Endothelial cell of umbilical vein (primary cell): ENCODE data around the gene CBLN4. TPM values are rescaled to one million over a fixed set of nuclear protein-coding genes. Genes with fewer than 3 reads are reported as not detected.

ENCODE experiments used
- BruUV-seq: library from RNA; stranded (reverse); fragments of 400-500 nt; replicated peaks from 2 replicates; lab custom pipeline; 2021; lab: Mats Ljungman, UMichigan
- CTCF ChIA-PET: fragments of 300-600, 350-600 bp; sonication (Branson Sonifier 250); formaldehyde crosslinking; loops from one replicate; lab custom pipeline; 2021; ENCODE audit warnings: antibody characterized with exemption, inconsistent platforms; lab: Charles Lee
- POLR2A ChIA-PET: fragments of 300-600, 350-600 bp; sonication (Branson Sonifier 250); formaldehyde crosslinking; loops from one replicate; lab custom pipeline; 2021; ENCODE audit warnings: antibody characterized with exemption, inconsistent platforms; lab: Charles Lee
- DNase-seq: peaks from one replicate; pipeline ENCODE4 v3.0.0-alpha.2; 2011; ENCODE audit warnings: low read depth, low spot score
- FAIRE-seq: peaks from 2 replicates; lab custom pipeline; 2011; peaks lifted over from hg19 to GRCh38; lab: Jason Lieb, UNC
- H2AFZ ChIP-seq: 2 replicates; pipeline ENCODE4 v1.6.0; 2012; ENCODE audit warnings: low read depth, low read length, control low read depth, inconsistent platforms
- H3K27ac ChIP-seq: 2 replicates; pipeline ENCODE4 v1.5.1; 2011; ENCODE audit warnings: low read depth, mild to moderate bottlenecking, control low read depth, low read length, moderate library complexity; ENCODE audit not compliant: insufficient read depth
- H3K27me3 ChIP-seq, 2 experiments: 2 replicates each; pipeline versions ENCODE4 v1.6.0 to v1.6.1; 2011; ENCODE audit warnings: low read length in 2 of 2, mixed read lengths in 1 of 2; ENCODE audit not compliant: control insufficient read depth in 2 of 2, insufficient read depth in 2 of 2
- H3K36me3 ChIP-seq, 2 experiments: 2 replicates in 1 of 2; 3 replicates in 1 of 2; pipeline ENCODE4 v1.5.1; 2011; ENCODE audit warnings: low read length in 2 of 2, mild to moderate bottlenecking in 1 of 2, moderate library complexity in 1 of 2; ENCODE audit not compliant: control insufficient read depth in 2 of 2, insufficient read depth in 2 of 2; ENCODE audit errors: extremely low read depth in 1 of 2
- H3K4me1 ChIP-seq: 3 replicates; pipeline ENCODE4 v1.5.1; 2011; ENCODE audit warnings: mild to moderate bottlenecking, low read length; ENCODE audit not compliant: control insufficient read depth, insufficient read depth; ENCODE audit errors: extremely low read depth
- H3K4me2 ChIP-seq: 2 replicates; pipeline ENCODE4 v1.6.1; 2011; ENCODE audit warnings: low read length, control low read depth, mixed read lengths; ENCODE audit not compliant: insufficient read depth
- H3K4me3 ChIP-seq, 3 experiments: fragments of 200-600 bp in 1 of 3; sonication (generic), shearing (Covaris generic) in 1 of 3; replicated peaks in 1 of 3; 2 replicates each; pipeline ENCODE4 v1.5.1; 2011 to 2016; ENCODE audit warnings: control low read depth in 3 of 3, low read length in 3 of 3, mild to moderate bottlenecking in 2 of 3, inconsistent platforms in 1 of 3, low read depth in 1 of 3, moderate library complexity in 1 of 3; ENCODE audit not compliant: insufficient read depth in 1 of 3
- H3K79me2 ChIP-seq: 2 replicates; pipeline ENCODE4 v1.6.0; 2012; ENCODE audit warnings: low read length, inconsistent platforms; ENCODE audit not compliant: control insufficient read depth, insufficient read depth
- H3K9ac ChIP-seq: replicated peaks from 2 replicates; pipeline ENCODE3; 2011; ENCODE audit warnings: low read length, control low read depth; ENCODE audit not compliant: insufficient read depth; ENCODE audit errors: extremely low read depth
- H3K9me1 ChIP-seq: replicated peaks from 3 replicates; pipeline ENCODE4 v1.6.0; 2011; ENCODE audit warnings: mild to moderate bottlenecking, low read length; ENCODE audit not compliant: control insufficient read depth, insufficient read depth; ENCODE audit errors: extremely low read depth
- H3K9me3 ChIP-seq: replicated peaks from 2 replicates; pipeline ENCODE4 v1.5.1; 2012; ENCODE audit warnings: low read length, inconsistent platforms; ENCODE audit not compliant: control insufficient read depth, insufficient read depth
- H4K20me1 ChIP-seq: replicated peaks from 2 replicates; pipeline ENCODE3; 2011; ENCODE audit warnings: mild to moderate bottlenecking, low read length; ENCODE audit not compliant: control insufficient read depth, insufficient read depth; ENCODE audit errors: extremely low read depth
- EZH2 ChIP-seq: IDR thresholded peaks from 2 replicates; pipeline ENCODE4 v1.6.1; 2012; ENCODE audit warnings: borderline replicate concordance, low read depth, mild to moderate bottlenecking, moderate library complexity, low read length, inconsistent platforms; ENCODE audit not compliant: severe bottlenecking
- FOS ChIP-seq: IDR thresholded peaks from 2 replicates; pipeline ENCODE4 v1.6.1; 2011; ENCODE audit warnings: mild to moderate bottlenecking, low read length, moderate library complexity, borderline replicate concordance; ENCODE audit not compliant: insufficient read depth
- GATA2 ChIP-seq: IDR thresholded peaks from 2 replicates; pipeline ENCODE4 v1.7.0; 2011; ENCODE audit warnings: low read depth, mild to moderate bottlenecking, moderate library complexity, mixed read lengths, low read length; ENCODE audit not compliant: insufficient read length, insufficient read depth
- JUN ChIP-seq: IDR thresholded peaks from 2 replicates; pipeline ENCODE4 v1.6.1; 2011; ENCODE audit warnings: borderline replicate concordance, low read depth; ENCODE audit not compliant: insufficient read length, insufficient read depth
- MAX ChIP-seq: IDR thresholded peaks from 2 replicates; pipeline ENCODE4 v1.6.1; 2011; ENCODE audit not compliant: insufficient read depth, insufficient read length
- MYC ChIP-seq: IDR thresholded peaks from one replicate; pipeline ENCODE4 v1.6.1; 2011; ENCODE audit warnings: mild to moderate bottlenecking, low read depth, low read length
- POLR2A ChIP-seq: IDR thresholded peaks from 2 replicates; pipeline ENCODE4 v1.6.1; 2012; ENCODE audit warnings: low read depth, mild to moderate bottlenecking, control low read depth, low read length
- POLR2AphosphoS5 ChIP-seq: IDR thresholded peaks from 2 replicates; pipeline ENCODE4 v1.6.1; 2012; ENCODE audit warnings: low read depth, mild to moderate bottlenecking, control low read depth, low read length, moderate library complexity; ENCODE audit not compliant: insufficient read depth
- dilution Hi-C: fragments of 300-500 bp; cut with MboI; formaldehyde crosslinking; loops from one replicate; pipeline ENCODE4 v1.15.0; 2019; ENCODE audit warnings: low sequenced_read_pairs; ENCODE audit not compliant: extremely low pct_ligation_motif_present
- intact Hi-C: fragments of 100-400 bp; cut with micrococcal nuclease; formaldehyde crosslinking; loops from one replicate; pipeline ENCODE4 v1.10.0; 2022
- polyA plus RNA-seq, 4 experiments: library from polyadenylated mRNA; depleted of rRNA in 3 of 4; stranded (reverse) in 3 of 4; unstranded in 1 of 4; fragments of >200 nt; gene quantifications; 2 replicates each; pipeline versions ENCODE4 v1.2.1 to v1.2.3, GENCODE V29; 2011 to 2012; ENCODE audit warnings: missing spikeins in 1 of 4
- total RNA-seq: library from RNA; stranded (reverse); gene quantifications from 2 replicates; pipeline ENCODE4 v1.2.3, GENCODE V29; 2021
- TF ChIP-seq, protein P1 (sequence below), 2 donors: IDR thresholded peaks; 1 replicate in 1 of 2; 2 replicates in 1 of 2; pipeline ENCODE4 v1.5.1; 2011; ENCODE audit warnings: low read length in 2 of 2, mild to moderate bottlenecking in 2 of 2, moderate library complexity in 2 of 2, control low read depth in 1 of 2, inconsistent platforms in 1 of 2, low read depth in 1 of 2; ENCODE audit not compliant: insufficient read depth in 1 of 2; ENCODE audit errors: extremely low read depth in 1 of 2

Gene CBLN4
- total and polyA plus RNA-seq, 2 donors (not counting 3 experiments of a cell fraction or from before 2014, with no cell fraction given) = not detected

- no peak overlapping the region for H3K4me3 ChIP-seq
- dilution Hi-C loops (no loop called here), intact Hi-C loops (no loop called here)
- H2AFZ ChIP-seq = no peak overlapping the region
- no peaks in the 10 kb centered on the region for H3K79me2 ChIP-seq
- no peaks in the 10 kb centered on the region for H3K9me1 ChIP-seq
- H3K9ac ChIP-seq = no peak overlapping the region
- peaks cover 11% of the 10 kb centered on the region for H3K9me3 ChIP-seq
- no peaks in the 10 kb centered on the region for H3K36me3 ChIP-seq
- H4K20me1 ChIP-seq = no peaks in the 10 kb centered on the region
- DNase-seq = no peak
- ChIA-PET CTCF (no interaction called here), POLR2A (no interaction called here)
- H3K4me1 ChIP-seq = no peaks in the 10 kb centered on the region
- no peak overlapping the region for H3K4me2 ChIP-seq
- FAIRE-seq = no peak
- TF ChIP-seq GATA2 (no peak), EZH2 (no peak), POLR2A (no peak), JUN (no peak), POLR2AphosphoS5 (no peak), FOS (no peak), MAX (no peak), MYC (no peak)
- TF ChIP-seq, protein P1, sequence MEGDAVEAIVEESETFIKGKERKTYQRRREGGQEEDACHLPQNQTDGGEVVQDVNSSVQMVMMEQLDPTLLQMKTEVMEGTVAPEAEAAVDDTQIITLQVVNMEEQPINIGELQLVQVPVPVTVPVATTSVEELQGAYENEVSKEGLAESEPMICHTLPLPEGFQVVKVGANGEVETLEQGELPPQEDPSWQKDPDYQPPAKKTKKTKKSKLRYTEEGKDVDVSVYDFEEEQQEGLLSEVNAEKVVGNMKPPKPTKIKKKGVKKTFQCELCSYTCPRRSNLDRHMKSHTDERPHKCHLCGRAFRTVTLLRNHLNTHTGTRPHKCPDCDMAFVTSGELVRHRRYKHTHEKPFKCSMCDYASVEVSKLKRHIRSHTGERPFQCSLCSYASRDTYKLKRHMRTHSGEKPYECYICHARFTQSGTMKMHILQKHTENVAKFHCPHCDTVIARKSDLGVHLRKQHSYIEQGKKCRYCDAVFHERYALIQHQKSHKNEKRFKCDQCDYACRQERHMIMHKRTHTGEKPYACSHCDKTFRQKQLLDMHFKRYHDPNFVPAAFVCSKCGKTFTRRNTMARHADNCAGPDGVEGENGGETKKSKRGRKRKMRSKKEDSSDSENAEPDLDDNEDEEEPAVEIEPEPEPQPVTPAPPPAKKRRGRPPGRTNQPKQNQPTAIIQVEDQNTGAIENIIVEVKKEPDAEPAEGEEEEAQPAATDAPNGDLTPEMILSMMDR (IDR thresholded peaks at IDR 0.05; ENCODE audit: extremely low read depth in 1 of 2, insufficient read depth in 1 of 2, low read depth in 1 of 2, low read length in 2 of 2) = no peak
- H3K27ac ChIP-seq = no peak overlapping the region
- no TSS peak for BruUV-seq
- no peaks in the 10 kb centered on the region for H3K27me3 ChIP-seq
Observed at GRCh38 chr20:56014151-56014550, 8.8 kb upstream of the CBLN4 start.
